HG03460 (cell line): ENCODE measurements around the gene MAP3K7.

ENCODE experiments used
- ATAC-seq: cut with Tn5 transposase; IDR thresholded peaks from one replicate; pipeline ENCODE4 v1.9.1; 2021; ENCODE audit not compliant: unreplicated experiment

MAP3K7 gene

GRCh38 chr6:90586836-90587638 lies at the start of gene MAP3K7:
Gene MAP3K7 (minus strand): TSS chr6:90587072. CDS start chr6:90586883, 189 bp downstream.
- ATAC-seq: peak; percentile 88

DNA sequence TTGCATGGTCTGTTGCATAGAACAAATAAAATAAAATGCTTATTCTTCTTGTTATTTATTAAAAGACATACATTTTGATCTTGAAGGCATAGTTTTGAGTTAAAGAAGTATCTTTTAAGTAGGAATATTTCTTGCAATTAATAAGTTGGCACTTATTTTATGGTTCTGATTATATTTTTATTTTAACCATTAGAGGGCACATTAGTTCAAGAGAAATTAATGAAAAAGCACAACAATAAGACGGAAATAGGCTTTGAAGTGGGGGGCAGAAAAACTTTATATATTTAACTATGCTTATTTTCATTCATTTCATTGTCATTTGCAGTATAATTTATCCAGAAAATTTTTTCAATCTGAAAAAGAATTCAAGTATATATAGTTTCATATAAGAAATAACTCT lies 44.2 kb upstream of the MAP3K7 start:
- no peak for ATAC-seq

DNA sequence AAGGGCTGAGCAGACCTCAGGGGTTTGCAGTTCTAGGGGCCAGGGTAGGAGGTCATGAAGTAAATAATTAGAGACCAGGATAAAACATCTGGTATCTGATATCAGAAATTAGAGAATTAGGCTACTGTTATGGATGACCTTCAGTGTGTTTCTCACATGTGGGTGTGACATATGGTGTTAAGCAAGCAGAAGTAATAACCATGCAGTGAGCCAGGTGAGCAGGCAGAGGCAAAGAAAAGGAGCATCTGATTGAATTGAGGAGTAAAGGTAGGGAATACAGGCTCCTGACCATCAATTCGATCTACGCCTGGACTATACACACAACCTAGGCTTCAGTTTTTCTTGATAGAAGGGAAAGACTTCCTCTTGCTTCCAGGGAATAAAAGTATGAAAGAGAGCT lies 34.7 kb upstream of the MAP3K7 start:
- no peak for ATAC-seq

DNA sequence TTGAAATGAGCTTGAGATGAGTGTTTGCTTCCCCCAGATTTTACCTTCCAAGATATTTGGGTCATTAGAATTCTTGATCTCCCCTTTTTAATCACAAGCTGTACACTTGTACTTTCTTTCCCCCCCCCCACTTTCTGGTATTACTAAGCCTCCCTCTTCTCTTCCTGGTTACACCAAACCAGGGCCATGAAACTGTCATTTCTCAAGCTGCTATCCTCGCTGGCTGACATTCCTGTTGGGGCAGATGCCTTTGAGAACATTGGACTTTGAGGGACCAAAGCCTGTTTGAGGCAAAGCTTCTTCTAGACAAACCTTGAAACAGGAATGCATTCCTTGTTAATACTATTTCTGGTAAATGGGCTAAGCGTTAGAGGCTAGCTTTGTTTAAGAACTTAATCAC lies 32.3 kb upstream of the MAP3K7 start:
- ATAC-seq: no peak

- ATAC-seq: no peak
Measured at GRCh38 chr6:90612313-90612680, 25.4 kb upstream of the MAP3K7 start.

- ATAC-seq: no peak
Measured at GRCh38 chr6:90611543-90612312, 24.9 kb upstream of the MAP3K7 start.

DNA sequence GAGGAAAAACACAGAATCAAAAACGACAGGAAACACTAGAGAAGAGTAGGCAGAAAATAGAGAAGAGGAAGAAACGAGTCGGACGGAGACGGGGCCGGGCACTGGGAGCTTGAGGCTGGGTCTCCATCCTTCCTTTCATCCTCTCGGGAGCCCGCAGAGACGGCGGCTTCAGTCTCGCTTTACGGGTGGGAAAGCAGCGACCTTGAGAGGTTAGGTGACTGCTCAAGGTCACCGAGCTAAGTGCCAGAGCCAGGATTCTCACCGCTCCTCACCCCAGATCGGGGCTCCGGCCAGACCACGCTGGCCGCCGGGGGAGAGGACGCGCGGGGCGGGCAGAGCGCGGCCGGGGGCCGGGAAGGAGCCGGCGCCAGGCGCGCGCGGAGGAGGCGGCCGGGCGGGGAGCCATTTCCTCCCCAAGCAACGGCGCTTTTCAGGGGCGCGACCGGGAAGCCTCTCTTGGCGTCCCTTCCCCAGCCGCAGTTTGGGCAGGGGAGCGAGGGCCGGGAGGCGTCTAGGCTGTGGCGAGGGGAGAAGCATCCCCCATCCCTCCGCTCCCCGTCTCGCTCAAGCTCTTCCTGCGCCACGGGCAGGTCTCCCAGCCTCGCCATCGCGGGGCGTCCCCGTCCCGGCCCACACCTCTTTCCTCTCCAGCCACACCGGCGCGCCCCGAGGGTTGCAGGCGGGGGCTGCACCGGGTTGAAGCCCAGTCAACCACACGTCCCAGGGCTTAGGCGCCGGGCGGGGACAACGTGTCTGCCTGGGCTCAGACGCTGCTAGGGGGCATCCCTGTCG lies 24.1 kb upstream of the MAP3K7 start:
- peak; percentile 56 for ATAC-seq

- no peak for ATAC-seq
Measured at GRCh38 chr6:90610301-90610750, 23.5 kb upstream of the MAP3K7 start.

DNA sequence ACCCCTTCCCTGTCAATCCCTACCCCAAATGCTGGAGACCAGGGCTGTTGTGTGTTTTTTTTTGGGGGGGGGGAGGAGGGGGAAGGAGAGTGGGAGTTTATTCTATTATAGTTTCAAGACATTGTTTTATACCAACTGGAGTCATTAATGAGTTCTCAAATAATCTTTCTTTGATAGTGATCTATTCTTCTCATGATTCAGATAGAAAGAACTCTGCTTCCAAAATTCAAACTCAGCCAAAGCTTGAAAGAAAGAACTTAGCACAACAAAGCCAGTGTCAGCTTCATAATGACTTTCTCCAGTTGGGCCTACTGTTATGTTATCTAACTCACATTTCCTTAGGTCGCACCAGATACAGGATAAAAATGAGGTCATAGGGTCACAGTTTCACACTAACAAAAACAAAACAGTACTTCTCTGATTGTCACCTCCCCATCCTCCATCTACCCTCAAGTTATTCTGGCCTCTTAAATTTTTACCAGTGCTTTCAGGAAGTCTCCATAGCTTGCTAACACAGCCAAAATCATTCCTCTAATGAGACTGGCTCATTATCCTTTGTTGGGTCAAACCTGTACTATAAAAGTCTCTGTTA lies 19.0 kb upstream of the MAP3K7 start:
- no peak for ATAC-seq

DNA sequence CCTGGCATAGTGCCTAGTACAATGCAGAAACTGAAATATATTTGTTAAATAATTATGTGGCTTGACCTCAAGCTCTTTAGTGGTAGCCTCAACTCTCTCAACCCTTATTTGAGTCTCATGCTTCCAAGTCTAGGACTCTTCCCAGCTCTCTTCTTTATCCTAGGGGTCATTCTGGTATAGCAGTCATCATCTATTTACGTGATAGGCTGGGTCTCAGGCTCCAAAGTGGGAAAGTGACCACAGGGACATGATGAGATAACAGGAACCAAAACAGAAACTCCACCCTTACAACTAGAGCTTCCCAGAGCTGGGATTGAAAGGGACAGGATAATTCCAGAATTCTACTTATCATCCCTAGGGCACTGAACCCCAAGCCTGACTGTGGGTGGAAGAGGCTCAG lies 17.7 kb upstream of the MAP3K7 start:
- ATAC-seq: no peak

GRCh38 chr6:90599151-90599550 lies 12.3 kb upstream of the MAP3K7 start:
- ATAC-seq: no peak

- no peak for ATAC-seq
Measured at GRCh38 chr6:90598192-90598951, 11.5 kb upstream of the MAP3K7 start.

DNA sequence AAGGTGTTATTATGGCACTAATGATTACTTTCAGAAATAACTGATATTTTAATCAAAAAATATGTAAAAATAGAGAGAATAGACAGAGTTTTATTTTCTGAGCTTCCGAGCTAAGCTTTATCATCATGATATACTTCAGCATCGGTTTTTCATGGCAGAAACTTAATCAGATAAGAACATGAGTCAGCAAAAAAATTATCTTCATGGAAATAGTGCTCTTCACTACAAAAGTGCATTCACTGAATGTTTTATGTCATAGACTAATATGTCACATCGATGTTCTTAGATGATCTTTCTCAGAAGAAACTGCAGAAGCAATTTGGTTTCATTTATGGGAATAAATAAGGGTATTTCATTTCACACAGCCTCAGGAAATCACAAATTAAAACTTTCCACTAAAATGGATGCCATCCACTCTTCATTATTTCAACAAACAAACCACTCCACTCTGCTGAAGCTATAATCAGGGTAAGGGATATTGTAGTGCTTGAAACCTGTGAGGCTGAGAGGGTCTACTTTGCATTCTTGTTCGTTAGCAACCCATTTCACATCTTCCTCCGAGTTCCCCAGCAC lies 10.2 kb upstream of the MAP3K7 start:
- ATAC-seq: no peak

GRCh38 chr6:90595854-90596253 lies 9.0 kb upstream of the MAP3K7 start:
- no peak for ATAC-seq

DNA sequence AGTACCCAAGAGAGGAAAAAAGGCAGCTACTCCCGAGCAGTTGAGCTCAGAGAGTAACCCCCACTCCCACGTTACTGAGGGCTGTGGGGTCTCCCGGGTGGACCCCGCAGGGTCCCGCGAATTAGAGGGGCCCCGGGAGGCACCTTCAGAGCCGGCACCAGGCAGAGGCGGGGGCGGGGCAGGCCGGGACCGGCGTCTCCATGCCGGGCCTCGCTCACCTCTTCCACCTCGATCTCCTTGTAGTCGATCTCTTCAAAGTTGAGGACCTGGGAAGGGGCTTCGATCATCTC lies 381 bp downstream of the MAP3K7 start:
- ATAC-seq: peak; percentile 29

DNA sequence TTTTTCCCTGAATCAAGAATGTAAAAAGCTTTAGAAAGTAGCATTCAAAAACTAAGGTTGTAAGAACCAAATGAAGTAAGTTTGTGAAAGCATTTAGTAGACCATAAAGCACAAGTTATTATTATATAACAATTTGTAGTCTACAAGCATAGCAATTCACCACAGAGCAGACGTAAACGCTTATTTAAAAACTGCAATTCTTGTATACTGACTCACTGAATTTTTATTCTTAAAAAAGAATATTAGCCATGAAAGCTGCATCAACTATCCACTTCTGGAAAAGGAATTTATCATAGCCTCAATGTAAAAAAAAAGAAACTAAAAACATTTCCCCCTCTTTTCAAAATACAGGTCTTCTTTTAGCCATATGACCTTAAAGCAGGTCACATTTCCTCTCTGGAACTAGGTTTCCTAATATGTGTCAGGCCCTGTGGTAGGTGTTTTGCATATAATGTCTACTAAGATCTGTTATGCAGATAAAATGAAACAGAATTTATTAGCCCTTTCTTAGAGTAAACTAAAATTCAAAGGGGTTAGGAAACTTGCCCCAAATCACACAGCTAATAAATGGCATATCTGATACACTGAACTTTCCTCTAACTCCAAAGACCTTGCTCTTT lies 2.1 kb downstream of the MAP3K7 start:
- ATAC-seq: no peak

- ATAC-seq: no peak
Measured at GRCh38 chr6:90583836-90584481, 2.9 kb downstream of the MAP3K7 start.

- no peak for ATAC-seq
Measured at GRCh38 chr6:90583179-90583835, 3.6 kb downstream of the MAP3K7 start.

DNA sequence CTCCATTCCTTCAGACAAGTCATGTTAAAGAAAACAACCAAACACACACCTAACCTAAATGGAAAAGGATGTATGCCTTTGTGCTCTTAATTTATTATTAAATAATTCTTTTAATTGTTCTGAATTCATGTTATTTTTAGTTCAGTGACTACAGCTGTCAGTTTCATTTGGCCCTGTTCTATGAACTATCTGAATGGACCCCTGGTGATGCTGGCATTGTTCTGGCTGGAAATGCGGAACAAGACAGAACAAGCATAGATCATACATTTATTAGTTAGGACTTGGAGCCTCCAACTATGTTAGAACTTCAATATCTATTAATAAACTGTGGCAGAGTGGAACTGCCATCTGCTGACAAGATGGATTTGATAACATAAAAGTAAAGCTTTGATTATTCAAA lies 5.7 kb downstream of the MAP3K7 start:
- no peak for ATAC-seq
